ENCODE data around the gene ARHGAP22. TPM values are rescaled to one million over a fixed set of nuclear protein-coding genes. Genes with fewer than 3 reads are reported as not detected.

ARHGAP22 gene
- polyA plus RNA-seq, 1 of the 3 experiments (the other 2 are of a cell fraction) = 12.4 TPM

- TF ChIP-seq, protein P1, sequence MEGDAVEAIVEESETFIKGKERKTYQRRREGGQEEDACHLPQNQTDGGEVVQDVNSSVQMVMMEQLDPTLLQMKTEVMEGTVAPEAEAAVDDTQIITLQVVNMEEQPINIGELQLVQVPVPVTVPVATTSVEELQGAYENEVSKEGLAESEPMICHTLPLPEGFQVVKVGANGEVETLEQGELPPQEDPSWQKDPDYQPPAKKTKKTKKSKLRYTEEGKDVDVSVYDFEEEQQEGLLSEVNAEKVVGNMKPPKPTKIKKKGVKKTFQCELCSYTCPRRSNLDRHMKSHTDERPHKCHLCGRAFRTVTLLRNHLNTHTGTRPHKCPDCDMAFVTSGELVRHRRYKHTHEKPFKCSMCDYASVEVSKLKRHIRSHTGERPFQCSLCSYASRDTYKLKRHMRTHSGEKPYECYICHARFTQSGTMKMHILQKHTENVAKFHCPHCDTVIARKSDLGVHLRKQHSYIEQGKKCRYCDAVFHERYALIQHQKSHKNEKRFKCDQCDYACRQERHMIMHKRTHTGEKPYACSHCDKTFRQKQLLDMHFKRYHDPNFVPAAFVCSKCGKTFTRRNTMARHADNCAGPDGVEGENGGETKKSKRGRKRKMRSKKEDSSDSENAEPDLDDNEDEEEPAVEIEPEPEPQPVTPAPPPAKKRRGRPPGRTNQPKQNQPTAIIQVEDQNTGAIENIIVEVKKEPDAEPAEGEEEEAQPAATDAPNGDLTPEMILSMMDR (IDR thresholded peaks at IDR 0.05) = no peak
- TF ChIP-seq GABPA (IDR thresholded peaks at IDR 0.05; ENCODE audit: low read depth) = no peak
Observed at GRCh38 chr10:48512861-48513260, 92.0 kb downstream of the ARHGAP22 start (continued).

- Histone ChIP-seq H3K9me3 (peaks cover 20% of the 10 kb centered on the region), H3K27me3 (ENCODE audit: insufficient read depth) (no peaks in the 10 kb centered on the region), H2AFZ (ENCODE audit: low read depth) (no peak overlapping the region), H3K27ac (ENCODE audit: low read depth in 2 of 2, low read length in 1 of 2) (no peak overlapping the region; a peak in 1 of 4 replicates), H3K4me3 (ENCODE audit: low read depth in 2 of 2, low read length in 1 of 2) (no peak overlapping the region), H3K4me2 (no peak overlapping the region), H3F3A (replicated peaks; ENCODE audit: insufficient read depth) (peaks cover 11% of the 10 kb centered on the region), H3K9ac (no peak overlapping the region), H3K4me1 (ENCODE audit: control insufficient read depth in 1 of 2, insufficient read depth in 2 of 2, low read depth in 1 of 2, low read length in 1 of 2) (peaks cover 0 to 6% of the 10 kb centered on the region in 2 experiments; a peak in 1 of 4 replicates), H3K79me2 (ENCODE audit: insufficient read depth) (peaks cover 98% of the 10 kb centered on the region), H4K20me1 (ENCODE audit: insufficient read depth) (peaks cover 47% of the 10 kb centered on the region), H3K36me3 (replicated peaks in 1 of 2; ENCODE audit: control insufficient read depth in 1 of 2, insufficient read depth in 2 of 2, low read length in 1 of 2) (peaks cover 0 to 39% of the 10 kb centered on the region in 2 experiments), H3K9me2 (no peaks in the 10 kb centered on the region)
- CTCF ChIA-PET = interaction anchor here (0.7 kb wide), 1 partner anchor 67 kb away, joined by 3 read pairs; no protein-coding TSS in a partner anchor
- TF ChIP-seq NFIC (IDR thresholded peaks at IDR 0.05; ENCODE audit: borderline replicate concordance) = no peak
- no peak for TF ChIP-seq EP300 (IDR thresholded peaks at IDR 0.05; ENCODE audit: borderline replicate concordance in 1 of 2, low read depth in 1 of 2, low read length in 1 of 2)
- TF ChIP-seq, protein P2, sequence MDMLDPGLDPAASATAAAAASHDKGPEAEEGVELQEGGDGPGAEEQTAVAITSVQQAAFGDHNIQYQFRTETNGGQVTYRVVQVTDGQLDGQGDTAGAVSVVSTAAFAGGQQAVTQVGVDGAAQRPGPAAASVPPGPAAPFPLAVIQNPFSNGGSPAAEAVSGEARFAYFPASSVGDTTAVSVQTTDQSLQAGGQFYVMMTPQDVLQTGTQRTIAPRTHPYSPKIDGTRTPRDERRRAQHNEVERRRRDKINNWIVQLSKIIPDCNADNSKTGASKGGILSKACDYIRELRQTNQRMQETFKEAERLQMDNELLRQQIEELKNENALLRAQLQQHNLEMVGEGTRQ (IDR thresholded peaks at IDR 0.05; ENCODE audit: borderline replicate concordance, low read depth, low read length) = no peak
- TF ChIP-seq FOXJ3 (CRISPR knock-in tag; IDR thresholded peaks at IDR 0.05) = no peak
- no peak for TF ChIP-seq FOSL2 (IDR thresholded peaks at IDR 0.05; ENCODE audit: borderline replicate concordance, low read depth)
- TF ChIP-seq ELF1 (IDR thresholded peaks at IDR 0.05) = no peak
- TF ChIP-seq, protein P3, sequence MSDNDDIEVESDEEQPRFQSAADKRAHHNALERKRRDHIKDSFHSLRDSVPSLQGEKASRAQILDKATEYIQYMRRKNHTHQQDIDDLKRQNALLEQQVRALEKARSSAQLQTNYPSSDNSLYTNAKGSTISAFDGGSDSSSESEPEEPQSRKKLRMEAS (IDR thresholded peaks at IDR 0.05; ENCODE audit: low read depth) = no peak
- TF ChIP-seq RFX5 (IDR thresholded peaks at IDR 0.05; ENCODE audit: low read length) = no peak
- no peak for TF ChIP-seq JUND (IDR thresholded peaks at IDR 0.05)
- POLR2A ChIA-PET = no interaction called here
- no CpG with 5 or more reads among the region's 1 CpG for WGBS (ENCODE audit: low lambda C conversion rate)
- DNase-seq = no peak
Observed at GRCh38 chr10:48511875-48512231, 93.0 kb downstream of the ARHGAP22 start.

DNA sequence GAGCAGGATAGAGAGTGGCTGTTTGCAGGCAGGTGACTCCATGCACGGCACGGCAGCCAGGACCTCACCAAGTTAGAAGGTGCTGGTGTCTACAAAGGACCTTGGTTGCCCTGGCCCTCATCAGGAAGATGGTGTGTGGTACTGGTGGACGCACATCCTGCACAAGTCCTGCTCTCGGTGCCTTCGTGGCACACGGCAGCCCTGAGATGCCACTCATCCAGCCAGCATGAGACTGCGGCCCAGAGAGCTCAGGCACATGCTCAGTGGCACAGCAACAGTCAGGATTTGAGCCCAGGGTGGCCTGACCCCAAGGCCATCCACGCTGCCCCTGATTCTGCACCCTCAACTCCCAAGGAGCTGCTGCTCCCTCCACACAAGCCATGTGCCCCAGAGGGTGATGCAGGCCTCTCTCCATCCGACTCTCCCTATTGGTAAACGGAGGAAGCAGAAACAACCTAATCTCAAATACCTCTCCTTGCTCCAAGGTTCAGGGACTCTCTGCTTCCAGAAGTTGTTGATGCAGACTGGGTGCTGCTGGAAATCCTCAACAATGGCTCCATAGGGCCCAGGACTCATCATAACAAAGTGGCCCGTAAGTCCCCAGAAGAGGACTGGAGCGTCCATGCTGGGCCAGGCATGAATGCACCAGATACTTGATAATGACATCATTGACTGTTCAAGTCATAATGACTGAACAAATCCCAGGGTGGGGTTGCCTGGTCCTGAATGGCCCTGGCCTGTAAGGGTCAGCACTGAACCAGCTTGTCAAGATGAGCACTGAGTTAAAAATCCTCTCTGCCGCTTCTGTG is 93.6 kb downstream of the ARHGAP22 start:
- H3K4me2 ChIP-seq = no peak overlapping the region
- 93% methylated on average over 3 of the region's 13 CpGs for WGBS (ENCODE audit: low lambda C conversion rate)
- H3K9me2 ChIP-seq = no peaks in the 10 kb centered on the region
- H3K27ac ChIP-seq (ENCODE audit: low read depth in 2 of 2, low read length in 1 of 2) = no peak overlapping the region
- H2AFZ ChIP-seq (ENCODE audit: low read depth) = no peak overlapping the region
- H3K9me3 ChIP-seq = peaks cover 20% of the 10 kb centered on the region
- H3K4me3 ChIP-seq (ENCODE audit: low read depth in 2 of 2, low read length in 1 of 2) = no peak overlapping the region
- H3K79me2 ChIP-seq (ENCODE audit: insufficient read depth) = peaks cover 98% of the 10 kb centered on the region
- peaks cover 0 to 35% of the 10 kb centered on the region in 2 experiments for H3K36me3 ChIP-seq (replicated peaks in 1 of 2; ENCODE audit: control insufficient read depth in 1 of 2, insufficient read depth in 2 of 2, low read length in 1 of 2)
- H4K20me1 ChIP-seq (ENCODE audit: insufficient read depth) = peaks cover 52% of the 10 kb centered on the region
- peaks cover 14% of the 10 kb centered on the region for H3F3A ChIP-seq (replicated peaks; ENCODE audit: insufficient read depth)
- ChIA-PET POLR2A (no interaction called here), CTCF (interaction anchor here (0.7 to 2.6 kb wide), 2 partner anchors 67 to 145 kb away, joined by 3 to 8 read pairs; no protein-coding TSS in a partner anchor)
- no peak overlapping the region for H3K9ac ChIP-seq
- DNase-seq = no peak
- TF ChIP-seq, protein P4, sequence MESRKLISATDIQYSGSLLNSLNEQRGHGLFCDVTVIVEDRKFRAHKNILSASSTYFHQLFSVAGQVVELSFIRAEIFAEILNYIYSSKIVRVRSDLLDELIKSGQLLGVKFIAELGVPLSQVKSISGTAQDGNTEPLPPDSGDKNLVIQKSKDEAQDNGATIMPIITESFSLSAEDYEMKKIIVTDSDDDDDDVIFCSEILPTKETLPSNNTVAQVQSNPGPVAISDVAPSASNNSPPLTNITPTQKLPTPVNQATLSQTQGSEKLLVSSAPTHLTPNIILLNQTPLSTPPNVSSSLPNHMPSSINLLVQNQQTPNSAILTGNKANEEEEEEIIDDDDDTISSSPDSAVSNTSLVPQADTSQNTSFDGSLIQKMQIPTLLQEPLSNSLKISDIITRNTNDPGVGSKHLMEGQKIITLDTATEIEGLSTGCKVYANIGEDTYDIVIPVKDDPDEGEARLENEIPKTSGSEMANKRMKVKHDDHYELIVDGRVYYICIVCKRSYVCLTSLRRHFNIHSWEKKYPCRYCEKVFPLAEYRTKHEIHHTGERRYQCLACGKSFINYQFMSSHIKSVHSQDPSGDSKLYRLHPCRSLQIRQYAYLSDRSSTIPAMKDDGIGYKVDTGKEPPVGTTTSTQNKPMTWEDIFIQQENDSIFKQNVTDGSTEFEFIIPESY (IDR thresholded peaks at IDR 0.05; ENCODE audit: borderline replicate concordance, low read depth) = no peak
- H3K4me1 ChIP-seq (ENCODE audit: control insufficient read depth in 1 of 2, insufficient read depth in 2 of 2, low read depth in 1 of 2, low read length in 1 of 2) = peaks cover 0 to 6% of the 10 kb centered on the region in 2 experiments; a peak in 1 of 4 replicates
- no peaks in the 10 kb centered on the region for H3K27me3 ChIP-seq (ENCODE audit: insufficient read depth)
